GM12892 (cell line): ENCODE measurements around the gene PNPLA6.

ENCODE experiments used
- POLR2A ChIP-seq: IDR thresholded peaks from 2 replicates; pipeline ENCODE4 v1.6.1; 2011; ENCODE audit warnings: low read depth, low read length, control low read depth
- POLR2AphosphoS5 ChIP-seq: IDR thresholded peaks from 2 replicates; pipeline ENCODE4 v1.6.1; 2011; ENCODE audit warnings: low read depth, low read length, control low read depth
- TAF1 ChIP-seq: IDR thresholded peaks from 2 replicates; pipeline ENCODE4 v1.6.1; 2011; ENCODE audit warnings: low read depth, mild to moderate bottlenecking, control low read depth, low read length, borderline replicate concordance

DNA sequence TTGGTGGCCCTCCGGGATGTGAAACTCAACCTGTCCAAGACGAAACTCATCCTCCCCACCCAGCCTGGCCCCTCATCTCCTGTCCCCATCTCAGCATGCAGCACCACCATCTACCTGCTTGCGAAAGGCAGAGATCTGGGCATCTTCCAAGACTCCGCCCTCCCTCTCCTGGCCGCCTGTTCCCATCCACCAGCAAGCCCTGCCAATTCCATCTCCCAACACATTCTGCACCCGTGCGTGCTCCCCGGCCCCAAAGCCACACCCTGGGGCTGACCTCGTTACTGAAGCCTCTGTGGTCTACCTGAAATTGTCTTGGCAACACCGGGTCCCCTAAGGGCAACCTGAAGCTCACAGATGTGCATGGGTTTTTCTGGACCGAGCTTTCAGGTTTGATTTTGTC is 46.9 kb downstream of the PNPLA6 start:
- TF ChIP-seq POLR2A (no peak), POLR2AphosphoS5 (no peak), TAF1 (no peak)
